ENCODE results near the gene DPM2.

DPM2 gene

GRCh38 chr9:127972236-127972871 is 34.7 kb upstream of the DPM2 start:
- DNase-seq, result no peak

- no peak for DNase-seq
These were observed 33.9 kb upstream of the DPM2 start for GRCh38 chr9:127971357-127972235.

GRCh38 chr9:127970401-127971313 is 33.0 kb upstream of the DPM2 start:
- DNase-seq, result peak in 3 of 4 experiments; percentile 51 to 64 (median 58)

GRCh38 chr9:127968700-127969383 is 31.2 kb upstream of the DPM2 start:
- DNase-seq, result no peak

GRCh38 chr9:127968042-127968441 is 30.4 kb upstream of the DPM2 start:
- no peak for DNase-seq

GRCh38 chr9:127967151-127967809 is 29.6 kb upstream of the DPM2 start:
- DNase-seq, result no peak

GRCh38 chr9:127966416-127967150 is 28.9 kb upstream of the DPM2 start:
- DNase-seq, result no peak

- DNase-seq, result no peak
These were observed 28.3 kb upstream of the DPM2 start for GRCh38 chr9:127965953-127966352.

GRCh38 chr9:127963359-127964064 is 25.9 kb upstream of the DPM2 start:
- no peak for DNase-seq

GRCh38 chr9:127963041-127963358 is 25.3 kb upstream of the DPM2 start:
- no peak for DNase-seq

GRCh38 chr9:127962278-127962677 is 24.6 kb upstream of the DPM2 start:
- DNase-seq, result no peak

- no peak for DNase-seq
These were observed 24.0 kb upstream of the DPM2 start for GRCh38 chr9:127961613-127962155.

GRCh38 chr9:127961155-127961490 is 23.5 kb upstream of the DPM2 start:
- DNase-seq, result no peak

- DNase-seq, result no peak
These were observed 22.9 kb upstream of the DPM2 start for GRCh38 chr9:127960410-127961154.

GRCh38 chr9:127959841-127960409 is 22.3 kb upstream of the DPM2 start:
- DNase-seq, result no peak

GRCh38 chr9:127959398-127959797 is 21.7 kb upstream of the DPM2 start:
- no peak for DNase-seq

GRCh38 chr9:127958728-127959127 is 21.1 kb upstream of the DPM2 start:
- no peak for DNase-seq

- DNase-seq, result peak; percentile 58 to 66 (median 64)
These were observed 17.8 kb upstream of the DPM2 start for GRCh38 chr9:127955294-127956015.

GRCh38 chr9:127954831-127955293 is 17.2 kb upstream of the DPM2 start:
- no peak for DNase-seq
